Measurements from ENCODE around the gene STAC3.

The STAC3 gene

GRCh38 chr12:57254506-57255280 lies 3.7 kb upstream of the STAC3 start:
- Histone ChIP-seq H2AK5ac (ENCODE audit: low read length, severe bottlenecking) (no peak overlapping the region), H4K8ac (ENCODE audit: low read length) (no peak overlapping the region), H3K4me2 (ENCODE audit: low read length, poor library complexity, severe bottlenecking) (no peak overlapping the region), H3K18ac (ENCODE audit: low read depth in 1 of 2, low read length in 2 of 2) (no peak overlapping the region), H3K23ac (ENCODE audit: low read length in 2 of 2) (no peak overlapping the region), H3K14ac (ENCODE audit: low read length in 2 of 2) (no peak overlapping the region), H3K9me3 (ENCODE audit: control insufficient read depth, low read length) (no peaks in the 10 kb centered on the region), H3K27me3 (ENCODE audit: control insufficient read depth in 1 of 2, insufficient read depth in 1 of 2, low read length in 2 of 2) (no peaks in the 10 kb centered on the region), H3K9ac (ENCODE audit: low read length) (no peak overlapping the region), H2BK12ac (ENCODE audit: low read length in 2 of 2) (no peak overlapping the region), H3K27ac (ENCODE audit: low read length, poor library complexity, severe bottlenecking) (no peak overlapping the region), H3K4me1 (ENCODE audit: control insufficient read depth, insufficient read depth, low read depth, low read length) (no peaks in the 10 kb centered on the region), H3K36me3 (ENCODE audit: control insufficient read depth in 1 of 2, insufficient read depth in 2 of 2, low read depth in 1 of 2, low read length in 2 of 2) (peaks cover 25 to 58% of the 10 kb centered on the region in 2 experiments), H4K91ac (ENCODE audit: low read length) (no peak overlapping the region), H2AFZ (ENCODE audit: low read depth, low read length) (no peak overlapping the region), H3K79me1 (replicated peaks; ENCODE audit: low read length, poor library complexity, severe bottlenecking) (no peaks in the 10 kb centered on the region), H2BK5ac (ENCODE audit: low read depth, low read length, poor library complexity, severe bottlenecking) (no peak overlapping the region), H2BK120ac (ENCODE audit: low read depth, low read length) (no peak overlapping the region), H3K4me3 (ENCODE audit: insufficient read depth in 1 of 2, low read depth in 1 of 2, low read length in 2 of 2) (no peak overlapping the region), H3K4ac (ENCODE audit: low read depth in 1 of 2, low read length in 2 of 2) (no peak overlapping the region), H2BK15ac (ENCODE audit: low read depth, poor library complexity, severe bottlenecking) (no peak overlapping the region)
- WGBS, result 97% methylated on average over 10 of the region's 14 CpGs
- DNase-seq, result no peak

- H3K27me3 ChIP-seq (ENCODE audit: control insufficient read depth in 1 of 2, insufficient read depth in 1 of 2, low read length in 2 of 2), result no peaks in the 10 kb centered on the region
- WGBS, result 98% methylated on average over 2 of the region's 3 CpGs
- no peak overlapping the region for H3K18ac ChIP-seq (ENCODE audit: low read depth in 1 of 2, low read length in 2 of 2)
- H3K14ac ChIP-seq (ENCODE audit: low read length in 2 of 2), result no peak overlapping the region
- no peak overlapping the region for H2BK12ac ChIP-seq (ENCODE audit: low read length in 2 of 2)
- H3K9me3 ChIP-seq (ENCODE audit: control insufficient read depth, low read length), result no peaks in the 10 kb centered on the region
- H3K36me3 ChIP-seq (ENCODE audit: control insufficient read depth in 1 of 2, insufficient read depth in 2 of 2, low read depth in 1 of 2, low read length in 2 of 2), result peaks cover 6 to 18% of the 10 kb centered on the region in 2 experiments
- H2BK15ac ChIP-seq (ENCODE audit: low read depth, poor library complexity, severe bottlenecking), result no peak overlapping the region
- no peak overlapping the region for H2BK5ac ChIP-seq (ENCODE audit: low read depth, low read length, poor library complexity, severe bottlenecking)
- no peak for DNase-seq
- H3K4me2 ChIP-seq (ENCODE audit: low read length, poor library complexity, severe bottlenecking), result no peak overlapping the region
- no peak overlapping the region for H3K27ac ChIP-seq (ENCODE audit: low read length, poor library complexity, severe bottlenecking)
- no peak overlapping the region for H4K91ac ChIP-seq (ENCODE audit: low read length)
- no peak overlapping the region for H3K4me3 ChIP-seq (ENCODE audit: insufficient read depth in 1 of 2, low read depth in 1 of 2, low read length in 2 of 2)
- H2AK5ac ChIP-seq (ENCODE audit: low read length, severe bottlenecking), result no peak overlapping the region
- H3K4ac ChIP-seq (ENCODE audit: low read depth in 1 of 2, low read length in 2 of 2), result no peak overlapping the region
- no peak overlapping the region for H3K9ac ChIP-seq (ENCODE audit: low read length)
- no peak overlapping the region for H4K8ac ChIP-seq (ENCODE audit: low read length)
- H3K23ac ChIP-seq (ENCODE audit: low read length in 2 of 2), result no peak overlapping the region
- no peaks in the 10 kb centered on the region for H3K79me1 ChIP-seq (replicated peaks; ENCODE audit: low read length, poor library complexity, severe bottlenecking)
- H3K4me1 ChIP-seq (ENCODE audit: control insufficient read depth, insufficient read depth, low read depth, low read length), result no peaks in the 10 kb centered on the region
- no peak overlapping the region for H2AFZ ChIP-seq (ENCODE audit: low read depth, low read length)
- no peak overlapping the region for H2BK120ac ChIP-seq (ENCODE audit: low read depth, low read length)
These were observed 446 bp downstream of the STAC3 start for GRCh38 chr12:57250541-57250940.

- Histone ChIP-seq H3K4me2 (ENCODE audit: low read length, poor library complexity, severe bottlenecking) (no peak overlapping the region), H2AFZ (ENCODE audit: low read depth, low read length) (no peak overlapping the region), H3K9me3 (ENCODE audit: control insufficient read depth, low read length) (no peaks in the 10 kb centered on the region), H3K27ac (ENCODE audit: low read length, poor library complexity, severe bottlenecking) (no peak overlapping the region), H3K4me1 (ENCODE audit: control insufficient read depth, insufficient read depth, low read depth, low read length) (no peaks in the 10 kb centered on the region), H2BK12ac (ENCODE audit: low read length in 2 of 2) (no peak overlapping the region), H3K14ac (ENCODE audit: low read length in 2 of 2) (no peak overlapping the region), H2BK5ac (ENCODE audit: low read depth, low read length, poor library complexity, severe bottlenecking) (no peak overlapping the region), H4K8ac (ENCODE audit: low read length) (no peak overlapping the region), H3K4me3 (ENCODE audit: insufficient read depth in 1 of 2, low read depth in 1 of 2, low read length in 2 of 2) (no peak overlapping the region), H2BK120ac (ENCODE audit: low read depth, low read length) (no peak overlapping the region), H3K79me1 (replicated peaks; ENCODE audit: low read length, poor library complexity, severe bottlenecking) (no peaks in the 10 kb centered on the region), H3K9ac (ENCODE audit: low read length) (no peak overlapping the region), H3K18ac (ENCODE audit: low read depth in 1 of 2, low read length in 2 of 2) (no peak overlapping the region), H3K4ac (ENCODE audit: low read depth in 1 of 2, low read length in 2 of 2) (no peak overlapping the region), H4K91ac (ENCODE audit: low read length) (no peak overlapping the region), H3K23ac (ENCODE audit: low read length in 2 of 2) (no peak overlapping the region), H2BK15ac (ENCODE audit: low read depth, poor library complexity, severe bottlenecking) (no peak overlapping the region), H2AK5ac (ENCODE audit: low read length, severe bottlenecking) (no peak overlapping the region), H3K36me3 (ENCODE audit: control insufficient read depth in 1 of 2, insufficient read depth in 2 of 2, low read depth in 1 of 2, low read length in 2 of 2) (peaks cover 0 to 6% of the 10 kb centered on the region in 2 experiments), H3K27me3 (ENCODE audit: control insufficient read depth in 1 of 2, insufficient read depth in 1 of 2, low read length in 2 of 2) (peaks cover 4 to 10% of the 10 kb centered on the region in 2 experiments)
- 96% methylated on average over 6 of the region's 7 CpGs for WGBS
- no peak for DNase-seq
These were observed 1.8 kb downstream of the STAC3 start for GRCh38 chr12:57248934-57249742.

- 95% methylated on average over 1 of the region's 1 CpG for WGBS
- Histone ChIP-seq H2AFZ (ENCODE audit: low read depth, low read length) (no peak overlapping the region), H2BK5ac (ENCODE audit: low read depth, low read length, poor library complexity, severe bottlenecking) (no peak overlapping the region), H2BK120ac (ENCODE audit: low read depth, low read length) (no peak overlapping the region), H4K91ac (ENCODE audit: low read length) (no peak overlapping the region), H3K23ac (ENCODE audit: low read length in 2 of 2) (no peak overlapping the region), H3K4me1 (ENCODE audit: control insufficient read depth, insufficient read depth, low read depth, low read length) (peaks cover 15% of the 10 kb centered on the region), H3K18ac (ENCODE audit: low read depth in 1 of 2, low read length in 2 of 2) (no peak overlapping the region), H3K79me1 (replicated peaks; ENCODE audit: low read length, poor library complexity, severe bottlenecking) (no peaks in the 10 kb centered on the region), H2BK15ac (ENCODE audit: low read depth, poor library complexity, severe bottlenecking) (no peak overlapping the region), H3K36me3 (ENCODE audit: control insufficient read depth in 1 of 2, insufficient read depth in 2 of 2, low read depth in 1 of 2, low read length in 2 of 2) (peaks cover 0 to 1% of the 10 kb centered on the region in 2 experiments), H3K14ac (ENCODE audit: low read length in 2 of 2) (no peak overlapping the region), H4K8ac (ENCODE audit: low read length) (no peak overlapping the region), H3K4me3 (ENCODE audit: insufficient read depth in 1 of 2, low read depth in 1 of 2, low read length in 2 of 2) (no peak overlapping the region), H3K4me2 (ENCODE audit: low read length, poor library complexity, severe bottlenecking) (no peak overlapping the region), H2AK5ac (ENCODE audit: low read length, severe bottlenecking) (no peak overlapping the region), H3K27me3 (ENCODE audit: control insufficient read depth in 1 of 2, insufficient read depth in 1 of 2, low read length in 2 of 2) (peaks cover 19 to 26% of the 10 kb centered on the region in 2 experiments), H3K4ac (ENCODE audit: low read depth in 1 of 2, low read length in 2 of 2) (no peak overlapping the region), H3K27ac (ENCODE audit: low read length, poor library complexity, severe bottlenecking) (no peak overlapping the region), H3K9me3 (ENCODE audit: control insufficient read depth, low read length) (no peaks in the 10 kb centered on the region), H2BK12ac (ENCODE audit: low read length in 2 of 2) (no peak overlapping the region), H3K9ac (ENCODE audit: low read length) (no peak overlapping the region)
- no peak for DNase-seq
These were observed 3.9 kb downstream of the STAC3 start for GRCh38 chr12:57247041-57247440.

Data from mesenchymal stem cell (in vitro differentiated cells and primary cell).